Middle frontal gyrus (tissue), 1 donor: ENCODE results near the gene GGTLC3.
"Not testable (repeated sequence)": the region's sequence is repeated elsewhere in the genome, so short reads cannot be mapped to it uniquely, and the experiment has no call there.

Experiments
- DNase-seq: peaks from one replicate; pipeline ENCODE4 v3.0.0-alpha.2; 2015; ENCODE audit warnings: low spot score; ENCODE audit errors: extremely low spot score

GGTLC3 gene

GRCh38 chr22:18513454-18513853 is 4.5 kb downstream of the GGTLC3 start:
- DNase-seq: not testable (repeated sequence)

- DNase-seq: not testable (repeated sequence)
Measured at GRCh38 chr22:18512378-18512777, 5.6 kb downstream of the GGTLC3 start.

- not testable (repeated sequence) for DNase-seq
Measured at GRCh38 chr22:18511327-18511726, 6.6 kb downstream of the GGTLC3 start.

- not testable (repeated sequence) for DNase-seq
Measured at GRCh38 chr22:18496227-18496626, 21.7 kb downstream of the GGTLC3 start.
